Measurements from ENCODE around the gene ELANE.
"Not testable (repeated sequence)": the region's sequence is repeated elsewhere in the genome, so short reads cannot be mapped to it uniquely, and the experiment has no call there.

Gene ELANE

DNA sequence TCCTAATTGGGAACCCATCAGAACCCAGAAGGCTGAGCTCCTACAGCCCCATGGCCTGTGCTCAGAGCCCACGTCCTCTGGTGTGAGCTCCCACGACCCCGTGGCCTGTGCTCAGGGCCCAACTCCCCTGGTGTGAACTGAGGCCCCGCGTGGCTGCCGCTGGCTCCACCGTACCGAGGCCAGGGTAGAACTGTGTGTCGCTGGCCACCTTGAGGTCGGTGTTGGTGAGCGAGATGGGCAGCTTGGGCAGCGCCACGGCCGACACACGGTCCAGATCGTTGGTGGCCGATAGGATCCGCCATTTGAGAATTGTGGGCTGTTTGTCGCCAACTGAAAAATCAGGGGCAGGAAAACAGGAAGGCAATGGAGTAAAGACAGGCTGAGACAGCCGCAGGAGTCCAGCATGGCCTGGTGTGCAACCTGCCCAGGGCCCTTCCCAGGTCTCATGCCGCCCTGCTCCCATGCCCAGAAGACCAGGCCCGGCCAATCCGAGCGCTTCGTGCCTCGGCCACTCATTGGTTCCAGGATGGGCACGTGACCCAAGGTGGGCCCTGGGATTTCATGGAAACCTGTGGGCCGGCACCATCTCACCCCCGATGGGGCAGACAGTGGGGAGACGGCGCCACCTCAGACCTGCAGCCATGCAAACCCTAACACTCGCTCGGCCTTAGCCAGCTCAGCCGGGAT lies 29.4 kb downstream of the ELANE start:
- DNase-seq = no peak

- no peak for DNase-seq
Measured at GRCh38 chr19:882871-883497, 30.9 kb downstream of the ELANE start.

GRCh38 chr19:883661-884211 lies 31.6 kb downstream of the ELANE start:
- no peak for DNase-seq

- no peak for DNase-seq
Measured at GRCh38 chr19:884420-885211, 32.5 kb downstream of the ELANE start.

DNA sequence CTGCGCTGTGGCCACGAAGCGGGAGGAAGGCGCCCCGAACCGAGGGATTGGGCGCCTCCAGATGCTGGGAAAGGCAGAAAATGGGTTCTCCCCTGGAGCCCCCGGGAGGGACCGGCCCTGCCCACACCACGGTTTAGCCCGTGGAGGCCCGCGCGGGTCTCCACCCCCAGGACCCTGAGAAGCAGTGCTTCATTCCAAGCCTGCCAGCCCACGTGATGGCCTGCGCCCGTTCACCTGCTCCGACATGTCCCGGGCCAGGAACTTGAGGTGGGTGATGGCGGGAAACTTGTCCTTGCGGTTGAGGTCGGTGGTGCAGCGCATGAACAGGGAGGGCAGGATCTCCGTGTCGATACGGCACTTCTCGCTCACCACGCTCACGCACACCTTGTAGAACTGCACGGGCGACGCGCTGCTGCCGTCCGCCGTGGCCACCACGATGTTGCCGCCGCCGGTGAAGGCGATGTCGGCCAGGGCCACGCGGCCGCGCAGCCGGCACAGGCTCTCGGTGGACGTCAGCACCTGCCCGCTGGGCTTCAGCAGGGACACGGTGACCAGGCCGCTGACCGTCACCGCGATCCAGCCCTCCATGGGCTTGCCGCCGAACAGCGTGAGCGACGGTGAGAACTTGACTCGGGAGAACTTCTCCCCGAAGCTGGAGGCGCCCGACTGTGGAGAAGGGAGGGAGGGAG lies 33.6 kb downstream of the ELANE start:
- DNase-seq = no peak

DNA sequence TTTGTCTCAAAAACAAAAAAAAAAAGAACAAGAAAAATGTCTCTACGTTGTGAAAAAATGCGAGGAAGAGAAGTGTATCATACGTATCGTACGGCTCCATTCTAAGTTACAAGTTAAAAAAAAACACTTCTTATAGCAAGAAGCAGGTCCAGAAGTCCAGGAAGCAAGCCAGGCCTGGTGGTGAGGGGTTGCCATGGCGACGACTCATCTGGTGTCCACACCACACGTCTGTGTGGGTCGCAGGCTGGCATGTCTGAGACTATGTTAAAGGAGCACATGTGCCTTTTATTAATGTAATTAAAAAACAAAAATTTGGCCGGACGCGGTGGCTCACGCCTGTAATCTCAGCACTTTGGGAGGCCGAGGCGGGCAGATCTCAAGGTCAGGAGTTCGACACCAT lies 35.0 kb downstream of the ELANE start:
- no peak for DNase-seq

DNA sequence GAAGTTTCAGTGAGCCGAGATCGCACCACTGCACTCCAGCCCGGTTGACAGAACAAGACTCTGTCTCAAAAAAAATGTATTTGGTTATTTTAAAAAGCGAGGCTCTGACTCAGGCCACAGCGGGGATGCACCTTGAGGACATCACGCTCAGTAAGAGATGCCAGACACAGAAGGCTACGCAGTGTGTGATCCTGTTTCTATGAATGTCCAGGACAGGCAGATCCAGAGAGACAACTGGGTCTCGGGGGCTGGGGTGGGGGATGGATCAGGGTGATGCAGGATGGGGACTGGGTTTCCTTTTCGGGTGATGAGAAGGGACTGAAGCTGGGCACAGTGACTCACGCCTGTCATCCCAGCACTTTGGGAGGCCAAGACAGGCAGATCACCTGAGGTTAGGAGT lies 35.5 kb downstream of the ELANE start:
- DNase-seq = no peak

GRCh38 chr19:888581-889385 lies 36.7 kb downstream of the ELANE start:
- DNase-seq = no peak

DNA sequence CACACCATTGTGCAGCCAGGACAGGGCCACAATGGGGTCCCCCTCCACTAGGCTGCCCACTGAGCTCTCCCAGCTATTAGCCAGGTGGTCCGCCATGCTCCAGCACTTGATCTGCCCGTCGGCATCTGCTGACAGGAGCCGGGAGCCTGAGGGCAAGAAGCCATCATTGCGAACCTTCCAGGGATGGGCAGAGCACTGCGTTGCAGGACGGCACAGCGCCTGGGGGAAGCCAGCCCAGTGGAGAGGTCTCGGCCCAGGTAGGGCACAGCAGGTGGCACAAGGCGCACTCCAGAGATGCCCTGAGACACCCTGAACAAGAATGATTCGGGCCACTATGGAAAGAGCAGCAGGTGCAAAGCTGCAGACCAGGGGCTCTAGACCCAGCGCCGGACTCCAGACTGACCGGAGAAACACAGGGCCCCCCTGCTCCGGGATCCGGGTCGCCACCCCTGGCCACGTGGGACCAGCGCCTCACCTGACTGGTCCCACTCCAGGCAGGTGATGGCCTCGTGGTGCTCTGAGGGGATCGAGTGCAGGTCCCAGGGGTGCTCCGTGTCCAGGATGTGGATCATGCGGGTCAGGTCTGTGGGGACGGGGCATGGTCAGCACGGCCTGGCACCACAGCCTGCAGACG lies 37.7 kb downstream of the ELANE start:
- DNase-seq = no peak

DNA sequence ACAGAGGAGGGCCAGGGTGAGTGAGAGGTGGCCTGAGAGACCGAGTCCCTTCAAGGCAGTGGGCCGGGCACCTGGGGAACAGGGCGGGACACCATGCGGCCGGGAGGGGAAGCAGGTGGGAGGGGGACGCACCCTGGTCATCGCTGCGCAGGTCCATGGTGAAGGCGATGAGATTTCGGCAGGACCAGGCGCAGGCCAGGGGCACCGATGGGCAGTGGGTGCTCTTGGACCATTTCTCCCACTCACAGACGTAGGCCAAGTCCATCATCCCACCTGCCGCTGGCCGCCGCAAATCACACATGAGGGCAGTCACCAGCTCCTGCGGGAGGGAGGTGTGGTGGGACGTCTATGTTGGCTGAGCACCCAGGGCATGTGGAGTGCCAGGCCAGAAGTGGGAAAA lies 38.7 kb downstream of the ELANE start:
- no peak for DNase-seq

DNA sequence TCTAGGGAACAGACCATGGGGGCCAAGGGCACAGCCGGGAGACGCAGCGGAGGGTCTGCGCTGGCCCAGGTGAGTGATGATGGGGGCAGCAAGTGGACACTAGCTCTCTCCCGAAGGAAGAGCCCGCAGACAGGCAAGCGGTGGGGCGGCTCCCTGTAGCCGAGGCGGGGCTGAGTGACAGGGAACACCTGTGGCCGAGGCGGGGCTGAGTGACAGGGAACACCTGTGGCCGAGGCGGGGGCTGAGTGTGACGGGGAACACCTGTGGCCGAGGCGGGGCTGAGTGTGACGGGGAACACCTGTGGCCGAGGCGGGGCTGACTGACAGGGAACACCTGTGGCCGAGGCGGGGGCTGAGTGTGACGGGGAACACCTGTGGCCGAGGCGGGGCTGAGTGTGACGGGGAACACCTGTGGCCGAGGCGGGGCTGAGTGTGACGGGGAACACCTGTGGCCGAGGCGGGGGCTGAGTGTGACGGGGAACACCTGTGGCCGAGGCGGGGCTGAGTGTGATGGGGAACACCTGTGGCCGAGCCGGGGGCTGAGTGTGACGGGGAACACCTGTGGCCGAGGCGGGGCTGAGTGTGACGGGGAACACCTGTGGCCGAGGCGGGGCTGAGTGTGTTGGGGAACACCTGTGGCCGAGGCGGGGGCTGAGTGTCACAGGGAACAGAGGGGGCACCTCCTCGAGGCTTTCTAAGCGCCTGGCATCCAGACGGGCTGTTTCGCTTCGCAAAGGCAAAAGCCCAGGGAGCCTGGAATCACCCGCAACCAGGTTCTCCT lies 39.5 kb downstream of the ELANE start:
- not testable (repeated sequence) for DNase-seq

- DNase-seq = no peak
Measured at GRCh38 chr19:892243-892893, 40.3 kb downstream of the ELANE start.

DNA sequence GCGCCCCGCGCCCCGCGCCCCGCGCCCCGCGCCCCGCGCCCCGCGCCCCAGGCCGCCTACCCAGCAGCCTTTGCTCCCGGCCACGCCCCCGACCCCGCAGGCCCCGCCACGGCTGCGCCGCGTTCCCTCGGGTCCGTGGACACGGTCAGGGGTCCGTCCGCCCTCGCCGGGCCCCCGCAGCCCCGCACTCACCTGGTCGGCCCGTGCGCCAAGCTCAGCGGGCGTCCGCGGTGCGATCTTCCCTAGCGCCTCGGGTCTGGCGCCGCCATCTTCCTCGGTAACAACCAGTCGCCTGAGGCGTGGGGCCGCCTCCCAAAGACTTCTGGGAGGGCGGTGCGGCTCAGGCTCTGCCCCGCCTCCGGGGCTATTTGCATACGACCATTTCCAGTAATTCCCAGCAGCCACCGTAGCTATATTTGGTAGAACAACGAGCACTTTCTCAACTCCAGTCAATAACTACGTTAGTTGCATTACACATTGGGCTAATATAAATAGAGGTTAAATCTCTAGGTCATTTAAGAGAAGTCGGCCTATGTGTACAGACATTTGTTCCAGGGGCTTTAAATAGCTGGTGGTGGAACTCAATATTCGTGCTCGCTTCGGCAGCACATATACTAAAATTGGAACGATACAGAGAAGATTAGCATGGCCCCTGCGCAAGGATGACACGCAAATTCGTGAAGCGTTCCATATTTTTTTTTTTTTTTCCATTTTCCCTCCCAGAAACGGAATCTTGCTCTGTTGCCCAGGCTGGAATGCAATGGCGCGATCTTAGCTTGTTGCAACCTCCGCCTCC lies 41.0 kb downstream of the ELANE start, which contains the start of the genes MED16 and RNU6-9:
TSS of gene MED16 (minus strand) at position 294 of the 796 bp plus-strand sequence. CDS start 2,056 bp downstream, outside the sequence.
TSS of gene RNU6-9 (plus strand) at position 591 of the 796 bp plus-strand sequence.
- DNase-seq = peak; percentile 73

DNA sequence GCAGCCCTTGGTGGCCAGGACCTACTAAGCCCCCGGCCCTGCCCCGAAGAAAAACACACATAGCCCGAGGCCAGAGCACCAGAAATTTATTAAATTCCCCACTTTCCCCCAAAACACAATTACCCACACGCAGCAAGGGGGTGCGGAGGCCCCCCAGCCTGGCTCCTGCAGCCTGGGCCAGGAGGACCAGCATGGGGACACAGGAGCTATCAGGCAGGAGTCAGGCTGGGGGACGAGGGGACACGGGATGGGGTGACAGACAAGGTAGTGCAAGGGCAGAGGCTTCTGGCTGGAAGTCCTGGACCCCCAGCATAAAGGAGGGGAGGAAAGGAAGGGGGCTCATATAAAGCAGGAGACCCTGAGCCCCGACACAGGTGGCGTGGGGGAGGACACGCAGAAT lies 44.3 kb downstream of the ELANE start:
- DNase-seq = no peak

DNA sequence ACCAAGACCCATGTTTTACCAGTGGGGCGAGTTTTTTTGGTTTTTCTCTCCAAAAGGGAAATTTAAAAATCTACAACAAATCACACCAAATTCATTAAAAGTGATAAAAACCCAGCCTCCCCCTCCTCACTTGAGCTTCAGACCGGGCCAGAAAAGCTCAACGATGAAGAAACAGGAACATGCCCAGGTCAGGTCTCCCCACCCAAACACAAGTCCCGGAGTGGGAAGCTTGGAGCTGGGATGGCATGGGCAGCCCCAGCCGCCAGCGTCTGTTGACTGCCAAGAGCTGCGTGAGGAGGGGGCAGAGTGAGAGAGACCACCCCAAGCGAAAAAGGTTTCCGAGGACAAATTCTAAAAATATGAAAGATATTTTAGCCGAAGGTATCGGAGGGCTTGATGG lies 44.9 kb downstream of the ELANE start:
- no peak for DNase-seq

GRCh38 chr19:897442-898039 lies 45.4 kb downstream of the ELANE start:
- no peak for DNase-seq

DNA sequence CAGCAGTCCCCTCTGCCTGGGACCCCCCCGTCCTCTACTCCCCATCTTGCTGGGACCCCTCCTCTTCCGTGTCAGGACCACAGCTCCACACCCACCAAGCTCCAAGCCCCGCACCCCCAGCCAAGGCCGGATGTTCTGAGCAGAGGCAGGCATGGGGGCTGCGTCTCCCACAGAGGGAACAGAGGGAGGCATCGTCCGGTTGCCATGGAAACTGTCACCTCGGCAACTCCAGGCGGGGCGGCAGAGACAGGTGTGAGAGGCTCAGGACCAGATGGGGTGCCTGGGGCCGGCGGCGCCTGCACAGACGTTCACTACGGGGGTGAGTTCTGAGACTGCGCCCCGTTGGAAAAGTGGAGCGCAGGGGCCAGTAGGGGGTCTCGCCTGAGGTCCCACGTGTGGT lies 46.6 kb downstream of the ELANE start:
- no peak for DNase-seq

- DNase-seq = no peak
Measured at GRCh38 chr19:899336-900042, 47.4 kb downstream of the ELANE start.
